ENCODE data around the gene RALGPS1.

- TF ChIP-seq POLR2AphosphoS5 (IDR thresholded peaks at IDR 0.05; ENCODE audit: low read depth, low read length) (no peak), POLR2A (IDR thresholded peaks at IDR 0.05; ENCODE audit: control extremely low read depth in 1 of 2, low read depth in 2 of 2, low read length in 2 of 2) (no peak), CTCF (IDR thresholded peaks at IDR 0.05; ENCODE audit: control extremely low read depth in 1 of 3, insufficient read depth in 1 of 3, low read depth in 1 of 3, low read length in 3 of 3) (no peak), HDAC2 (IDR thresholded peaks at IDR 0.05; ENCODE audit: borderline replicate concordance in 1 of 2, low read depth in 2 of 2, low read length in 2 of 2) (no peak), MAFK (IDR thresholded peaks at IDR 0.05; ENCODE audit: low read depth, low read length) (no peak), SRF (IDR thresholded peaks at IDR 0.05; ENCODE audit: low read depth, low read length) (no peak), YY1 (IDR thresholded peaks at IDR 0.05; ENCODE audit: low read depth, low read length) (no peak), ZNF274 (IDR thresholded peaks at IDR 0.05; ENCODE audit: borderline replicate concordance, extremely low read depth, low read length) (no peak)
Measured at GRCh38 chr9:126999315-127000068, 84.9 kb downstream of the RALGPS1 start.

Data from H1 (cell line).